H1 (cell line): ENCODE measurements around the gene OR10A6. TPM values are rescaled to one million over a fixed set of nuclear protein-coding genes. Genes with fewer than 3 reads are reported as not detected.

Experiments
- CTCF ChIA-PET: fragments of 300-600 bp; sonication (Branson Sonifier 250); formaldehyde crosslinking; loops from one replicate; lab custom pipeline; 2021; ENCODE audit not compliant: partially characterized antibody; lab: Charles Lee
- POLR2A ChIA-PET: fragments of 300-600 bp; sonication (Branson Sonifier 250); formaldehyde crosslinking; loops from one replicate; lab custom pipeline; 2021; ENCODE audit warnings: inconsistent platforms; ENCODE audit not compliant: partially characterized antibody; lab: Charles Lee
- DNase-seq, 2 experiments: peaks; one replicate each; pipeline versions ENCODE4 v3.0.0 to v3.0.0-alpha.2; 2010 to 2022; ENCODE audit warnings: low spot score in 2 of 2, low read depth in 1 of 2, mixed read lengths in 1 of 2
- FAIRE-seq: peaks from 2 replicates; lab custom pipeline; 2011; peaks lifted over from hg19 to GRCh38; lab: Jason Lieb, UNC
- H2AFZ ChIP-seq: 2 replicates; pipeline ENCODE4 v1.8.1; 2012; ENCODE audit warnings: low read length, inconsistent platforms
- H2AK5ac ChIP-seq: 2 replicates; pipeline ENCODE4 v1.6.1; 2013; ENCODE audit warnings: low read depth, low read length
- H2BK120ac ChIP-seq: replicated peaks from 2 replicates; pipeline ENCODE3; 2013; ENCODE audit warnings: low read depth, low read length, inconsistent platforms
- H2BK12ac ChIP-seq: 2 replicates; pipeline ENCODE4 v1.6.1; 2013; ENCODE audit warnings: low read depth, low read length
- H2BK15ac ChIP-seq: 2 replicates; pipeline ENCODE4 v1.6.1; 2013; ENCODE audit warnings: low read length
- H2BK20ac ChIP-seq: 2 replicates; pipeline ENCODE4 v1.6.1; 2013; ENCODE audit warnings: low read length
- H2BK5ac ChIP-seq: 2 replicates; pipeline ENCODE4 v1.6.1; 2013; ENCODE audit warnings: low read depth, low read length
- H3K14ac ChIP-seq: 2 replicates; pipeline ENCODE4 v1.6.1; 2013; ENCODE audit warnings: inconsistent platforms; ENCODE audit not compliant: insufficient read length
- H3K18ac ChIP-seq: 2 replicates; pipeline ENCODE4 v1.6.1; 2013; ENCODE audit warnings: low read length; ENCODE audit errors: extremely low read depth
- H3K23ac ChIP-seq: 2 replicates; pipeline ENCODE4 v1.6.1; 2013; ENCODE audit warnings: inconsistent platforms; ENCODE audit not compliant: insufficient read length
- H3K23me2 ChIP-seq: 2 replicates; pipeline ENCODE4 v1.6.1; 2013; ENCODE audit warnings: low read depth, low read length
- H3K27ac ChIP-seq: 2 replicates; pipeline ENCODE4 v1.6.1; 2011; ENCODE audit warnings: low read depth, low read length, inconsistent platforms
- H3K27me3 ChIP-seq, 4 experiments: replicated peaks in 1 of 4; 1 replicate in 1 of 4; 2 replicates in 3 of 4; pipeline versions ENCODE4 v1.6.1 to v1.8.1; 2011 to 2013; ENCODE audit warnings: low read length in 3 of 4, mild to moderate bottlenecking in 3 of 4, inconsistent platforms in 2 of 4, mixed read lengths in 2 of 4, moderate library complexity in 1 of 4; ENCODE audit not compliant: control insufficient read depth in 3 of 4, insufficient read depth in 3 of 4; ENCODE audit errors: extremely low read depth in 1 of 4
- H3K36me3 ChIP-seq, 4 experiments: 2 replicates each; pipeline versions ENCODE4 v1.6.1 to v1.8.1; 2011 to 2013; ENCODE audit warnings: mild to moderate bottlenecking in 4 of 4, low read length in 3 of 4, moderate library complexity in 2 of 4, control low read depth in 1 of 4, inconsistent platforms in 1 of 4; ENCODE audit not compliant: insufficient read depth in 4 of 4, control insufficient read depth in 2 of 4
- H3K4ac ChIP-seq: replicated peaks from 2 replicates; pipeline ENCODE3; 2013; ENCODE audit warnings: low read length, low read depth, mixed read lengths, inconsistent platforms; ENCODE audit not compliant: insufficient read length
- H3K4me1 ChIP-seq, 4 experiments: replicated peaks in 1 of 4; 1 replicate in 1 of 4; 2 replicates in 3 of 4; pipeline versions ENCODE4 v1.6.1 to v1.8.1; 2011 to 2013; ENCODE audit warnings: low read length in 3 of 4, inconsistent platforms in 2 of 4, mixed read lengths in 1 of 4; ENCODE audit not compliant: insufficient read depth in 4 of 4, control insufficient read depth in 3 of 4
- H3K4me2 ChIP-seq, 2 experiments: 2 replicates each; pipeline versions ENCODE4 v1.6.1 to v1.8.1; 2011 to 2013; ENCODE audit warnings: low read depth in 2 of 2, low read length in 2 of 2, control low read depth in 1 of 2, inconsistent platforms in 1 of 2, mild to moderate bottlenecking in 1 of 2; ENCODE audit not compliant: insufficient read depth in 1 of 2
- H3K4me3 ChIP-seq, 4 experiments: fragments of 200-600, 300-600 bp in 1 of 4; sonication (generic), shearing (Covaris generic), sonication (Bioruptor Twin) in 1 of 4; 2 replicates each; pipeline versions ENCODE4 v1.5.1 to v1.8.1; 2011 to 2016; ENCODE audit warnings: low read length in 4 of 4, low read depth in 3 of 4, control low read depth in 2 of 4, inconsistent platforms in 2 of 4, mild to moderate bottlenecking in 2 of 4, mixed read lengths in 1 of 4, moderate library complexity in 1 of 4; ENCODE audit not compliant: insufficient read depth in 2 of 4; ENCODE audit errors: extremely low read depth in 1 of 4
- H3K56ac ChIP-seq: replicated peaks from 2 replicates; pipeline ENCODE3; 2013; ENCODE audit warnings: low read depth, mild to moderate bottlenecking, mixed read lengths, low read length, inconsistent platforms; ENCODE audit not compliant: insufficient read length
- H3K79me1 ChIP-seq: 2 replicates; pipeline ENCODE4 v1.6.1; 2013; ENCODE audit warnings: low read depth, low read length, control low read depth
- H3K79me2 ChIP-seq, 2 experiments: 2 replicates each; pipeline versions ENCODE4 v1.6.1 to v1.8.1; 2012 to 2013; ENCODE audit warnings: low read length in 2 of 2, mild to moderate bottlenecking in 2 of 2, inconsistent platforms in 1 of 2; ENCODE audit not compliant: insufficient read depth in 2 of 2, control insufficient read depth in 1 of 2
- H3K9ac ChIP-seq, 4 experiments: replicated peaks in 1 of 4; 1 replicate in 1 of 4; 2 replicates in 3 of 4; pipeline versions ENCODE4 v1.6.1 to v1.8.1; 2011 to 2013; ENCODE audit warnings: low read depth in 3 of 4, low read length in 3 of 4, control low read depth in 2 of 4, mild to moderate bottlenecking in 2 of 4, moderate library complexity in 2 of 4, inconsistent platforms in 1 of 4; ENCODE audit errors: extremely low read depth in 1 of 4
- H3K9me3 ChIP-seq, 2 experiments: 2 replicates each; pipeline versions ENCODE4 v1.6.1 to v1.8.1; 2012 to 2013; ENCODE audit warnings: mild to moderate bottlenecking in 2 of 2, moderate library complexity in 2 of 2, control low read depth in 1 of 2, inconsistent platforms in 1 of 2, low read depth in 1 of 2, low read length in 1 of 2, mixed read lengths in 1 of 2; ENCODE audit not compliant: insufficient read depth in 2 of 2
- H4K20me1 ChIP-seq, 2 experiments: replicated peaks in 1 of 2; 2 replicates each; pipeline versions ENCODE3 to v1.8.1; 2011 to 2013; ENCODE audit warnings: inconsistent platforms in 2 of 2, low read length in 2 of 2, mild to moderate bottlenecking in 1 of 2; ENCODE audit not compliant: insufficient read depth in 2 of 2, control insufficient read depth in 1 of 2
- H4K5ac ChIP-seq: 2 replicates; pipeline ENCODE4 v1.6.1; 2013; ENCODE audit warnings: low read length, low read depth, mixed read lengths, inconsistent platforms; ENCODE audit not compliant: insufficient read length
- H4K8ac ChIP-seq: 2 replicates; pipeline ENCODE4 v1.8.0; 2013; ENCODE audit warnings: mild to moderate bottlenecking, moderate library complexity, low read length, inconsistent platforms; ENCODE audit not compliant: insufficient read depth; ENCODE audit errors: extremely low read depth
- H4K91ac ChIP-seq: replicated peaks from 2 replicates; pipeline ENCODE3; 2013; ENCODE audit warnings: low read length, mixed read lengths, inconsistent platforms; ENCODE audit not compliant: insufficient read length
- BCL11A ChIP-seq, 2 experiments: IDR thresholded peaks; one replicate each; pipeline ENCODE4 v1.6.1; 2011; ENCODE audit warnings: low read depth in 2 of 2, low read length in 2 of 2, mild to moderate bottlenecking in 2 of 2
- CBX5 ChIP-seq: fragments of 300-800, 300-1000 bp; sonication (generic); IDR thresholded peaks from 2 replicates; pipeline ENCODE4 v1.7.1; 2016; ENCODE audit warnings: antibody characterized with exemption, low read length, low read depth
- CEBPB ChIP-seq: IDR thresholded peaks from 2 replicates; pipeline ENCODE4 v1.6.1; 2012; ENCODE audit warnings: low read depth, low read length
- CTCF ChIP-seq, 3 experiments: IDR thresholded peaks; 1 replicate in 2 of 3; 2 replicates in 1 of 3; pipeline versions ENCODE4 v1.5.1 to v1.6.1; 2011; ENCODE audit warnings: low read length in 3 of 3, mild to moderate bottlenecking in 3 of 3, inconsistent platforms in 2 of 3, low read depth in 1 of 3, moderate library complexity in 1 of 3; ENCODE audit not compliant: insufficient read depth in 1 of 3; ENCODE audit errors: control extremely low read depth in 1 of 3
- E2F6 ChIP-seq: IDR thresholded peaks from 2 replicates; pipeline ENCODE4 v1.6.1; 2012; ENCODE audit warnings: inconsistent platforms
- GABPA ChIP-seq: IDR thresholded peaks from 2 replicates; pipeline ENCODE4 v1.6.1; 2011; ENCODE audit warnings: mild to moderate bottlenecking, low read length, moderate library complexity, borderline replicate concordance; ENCODE audit not compliant: insufficient read depth
- SUZ12 ChIP-seq: fragments of 200-600 bp; sonication (generic); IDR thresholded peaks from 2 replicates; pipeline ENCODE4 v1.6.1; 2012; ENCODE audit warnings: mild to moderate bottlenecking, inconsistent platforms, low read length, moderate library complexity, mixed read lengths
- TAF7 ChIP-seq: optimal IDR thresholded peaks from 2 replicates; pipeline ENCODE3; 2011; ENCODE audit warnings: low read depth, mild to moderate bottlenecking, inconsistent platforms, low read length, moderate library complexity, borderline replicate concordance
- USF2 ChIP-seq: IDR thresholded peaks from 2 replicates; pipeline ENCODE4 v1.6.1; 2011; ENCODE audit warnings: low read length, improper control_type of control experiment
- WGBS, 2 experiments: shearing (Covaris generic) in 1 of 2; methylation state at CpG; one replicate each; pipeline versions ENCODE4 v1.1.6 to v1.1.7; 2013 to 2015; ENCODE audit warnings: low lambda C conversion rate in 2 of 2, mixed read lengths in 2 of 2, inconsistent platforms in 1 of 2, low coverage in 1 of 2, missing lambda C conversion rate in 1 of 2; ENCODE audit not compliant: insufficient replicate concordance in 2 of 2, insufficient coverage in 1 of 2, insufficient read length in 1 of 2; ENCODE audit errors: extremely low coverage in 1 of 2, missing lambda C conversion rate in 1 of 2; 5-methylcytosine and 5-hydroxymethylcytosine counted together
- polyA plus RNA-seq, 7 experiments: library from polyadenylated mRNA; depleted of rRNA in 3 of 7; stranded (reverse) in 5 of 7; unstranded in 2 of 7; fragments of >200 nt in 5 of 7; fragments of 200-250 nt in 2 of 7; gene quantifications; 1 replicate in 5 of 7; 2 replicates in 1 of 7; 4 replicates in 1 of 7; pipeline versions ENCODE4 v1.2.1 to v1.2.3, GENCODE V29; 2011 to 2013; ENCODE audit warnings: missing spikeins in 2 of 7, mixed read lengths in 2 of 7
- total RNA-seq: library from RNA; stranded (reverse); fragmentation: NEBNext Ultra II Directional; extraction: Animal tissue kit (Norgen Biotek cat#: 25700); gene quantifications from 2 replicates; pipeline ENCODE4 v1.2.1, GENCODE V29; 2021

The OR10A6 gene
- total and polyA plus RNA-seq, 2 of the 8 experiments (the other 6 are each of a cell fraction or from before 2014, with no cell fraction given) = not detected

GRCh38 chr11:7889985-7890384 is 41.1 kb downstream of the OR10A6 start:
- H3K9me3 ChIP-seq = no peaks in the 10 kb centered on the region
- CTCF ChIA-PET = interaction anchor here (0.6 to 8.0 kb wide), 5 partner anchors 12 to 143 kb away, joined by 3 to 106 read pairs (median 12); partner anchors contain the start of gene EIF3F
- H3K23me2 ChIP-seq = no peaks in the 10 kb centered on the region; the same call in 1 of the 2 replicates
- no peak overlapping the region for H3K23ac ChIP-seq
- H2AK5ac ChIP-seq = no peak overlapping the region
- no peak overlapping the region for H3K9ac ChIP-seq
- no peak overlapping the region for H4K91ac ChIP-seq
- H3K4me3 ChIP-seq = no peak overlapping the region
- H2BK5ac ChIP-seq = no peak overlapping the region
- no peaks in the 10 kb centered on the region; the same call in 1 of the 2 replicates for H3K79me1 ChIP-seq
- DNase-seq = no peak
- H2BK120ac ChIP-seq = no peak overlapping the region
- H3K36me3 ChIP-seq = no peaks in the 10 kb centered on the region
- H2AFZ ChIP-seq = no peak overlapping the region
- FAIRE-seq = no peak
- peaks cover 0 to 1% (median 0%) of the 10 kb centered on the region in 4 experiments; a peak in 1 of 7 replicates for H3K27me3 ChIP-seq
- no peak overlapping the region for H4K8ac ChIP-seq
- no peak overlapping the region for H3K14ac ChIP-seq
- no peak overlapping the region for H3K56ac ChIP-seq
- no peak overlapping the region for H2BK12ac ChIP-seq
- no peak overlapping the region for H2BK20ac ChIP-seq
- no peak overlapping the region for H2BK15ac ChIP-seq
- no peak overlapping the region for H3K27ac ChIP-seq
- H4K20me1 ChIP-seq = no peaks in the 10 kb centered on the region
- H3K4me2 ChIP-seq = no peak overlapping the region
- no peaks in the 10 kb centered on the region for H3K79me2 ChIP-seq
- H3K18ac ChIP-seq = no peak overlapping the region
- H3K4ac ChIP-seq = no peak overlapping the region
- WGBS, 2 experiments = 82% methylated on average over 5 of the region's 5 CpGs; no CpG with 5 or more reads in 1 of the 2 experiments
- no peak overlapping the region for H4K5ac ChIP-seq
- H3K4me1 ChIP-seq = 0 out of 7 replicates have a peak, but pooled peaks cover 0 to 2% (median 0%) of the 10 kb centered on the region in 4 experiments
- POLR2A ChIA-PET = interaction anchor here (0.7 kb wide), 1 partner anchor 425 kb away, joined by 3 read pairs; no protein-coding TSS in a partner anchor
- TF ChIP-seq GABPA (no peak), CEBPB (no peak), SUZ12 (no peak), E2F6 (no peak), BCL11A (IDR thresholded peaks at IDR 0.05; ENCODE audit: low read depth in 2 of 2, low read length in 2 of 2) (no peak), CTCF (IDR thresholded peaks at IDR 0.05; ENCODE audit: control extremely low read depth in 1 of 3, insufficient read depth in 1 of 3, low read depth in 1 of 3, low read length in 3 of 3) (no peak), TAF7 (no peak), CBX5 (no peak), USF2 (no peak)
